GM18505 (cell line): ENCODE data around the gene C11orf86.
"Not testable (repeated sequence)": the region's sequence is repeated elsewhere in the genome, so short reads cannot be mapped to it uniquely, and the experiment has no call there.

Source experiments
- ATAC-seq: cut with Tn5 transposase; IDR thresholded peaks from one replicate; pipeline ENCODE4 v1.9.1; 2021; ENCODE audit not compliant: unreplicated experiment
- POLR2A ChIP-seq: IDR thresholded peaks from 4 replicates; pipeline ENCODE4 v1.6.1; 2011; ENCODE audit warnings: borderline replicate concordance; ENCODE audit not compliant: insufficient read depth, insufficient read length; ENCODE audit errors: extremely low read depth

The C11orf86 gene

GRCh38 chr11:66956689-66957290 is 18.3 kb upstream of the C11orf86 start:
- no peak for ATAC-seq
- no peak for TF ChIP-seq POLR2A

- TF ChIP-seq POLR2A, result no peak
- ATAC-seq, result peak; percentile 33
These were observed 17.2 kb upstream of the C11orf86 start for GRCh38 chr11:66957971-66958231.

- ATAC-seq, result peak; percentile 94
- peak; percentile 49 for TF ChIP-seq POLR2A
These were observed 16.7 kb upstream of the C11orf86 start, which contains the start of gene PC for GRCh38 chr11:66958232-66958955. PC (minus strand) TSS chr11:66958383; CDS start chr11:66872159, 86,224 bp downstream.

- TF ChIP-seq POLR2A, result no peak
- no peak for ATAC-seq
These were observed 16.2 kb upstream of the C11orf86 start for GRCh38 chr11:66958956-66959274.

GRCh38 chr11:66961691-66962213 is 13.4 kb upstream of the C11orf86 start:
- ATAC-seq, result not testable (repeated sequence)

- ATAC-seq, result no peak
- no peak for TF ChIP-seq POLR2A
These were observed 12.9 kb upstream of the C11orf86 start for GRCh38 chr11:66962247-66962646.

- ATAC-seq, result no peak
- TF ChIP-seq POLR2A, result no peak
These were observed 12.3 kb upstream of the C11orf86 start for GRCh38 chr11:66962801-66963200.

- no peak for TF ChIP-seq POLR2A
- no peak for ATAC-seq
These were observed 10.6 kb upstream of the C11orf86 start for GRCh38 chr11:66964495-66964894.

GRCh38 chr11:66966351-66966750 is 8.8 kb upstream of the C11orf86 start:
- ATAC-seq, result no peak
- TF ChIP-seq POLR2A, result no peak

- no peak for ATAC-seq
- TF ChIP-seq POLR2A, result no peak
These were observed 7.3 kb upstream of the C11orf86 start for GRCh38 chr11:66967670-66968425.

- ATAC-seq, result no peak
- no peak for TF ChIP-seq POLR2A
These were observed 5.4 kb upstream of the C11orf86 start for GRCh38 chr11:66969584-66970225.

GRCh38 chr11:66970371-66970806 is 4.7 kb upstream of the C11orf86 start:
- no peak for ATAC-seq
- TF ChIP-seq POLR2A, result no peak

GRCh38 chr11:66970807-66971442 is 4.2 kb upstream of the C11orf86 start:
- no peak for TF ChIP-seq POLR2A
- no peak for ATAC-seq
